ENCODE data around the gene SOX18.

Gene SOX18

GRCh38 chr20:64057628-64058498 lies 8.4 kb upstream of the SOX18 start:
- DNase-seq, result peak; percentile 44 to 88 (median 78)
- intact Hi-C loops (cut with DNase I), result no loop called here

- peak in 1 of 42 donors; percentile 32 for DNase-seq
- intact Hi-C loops (cut with DNase I), result no loop called here
Measured at GRCh38 chr20:64056889-64057627, 7.6 kb upstream of the SOX18 start.

DNA sequence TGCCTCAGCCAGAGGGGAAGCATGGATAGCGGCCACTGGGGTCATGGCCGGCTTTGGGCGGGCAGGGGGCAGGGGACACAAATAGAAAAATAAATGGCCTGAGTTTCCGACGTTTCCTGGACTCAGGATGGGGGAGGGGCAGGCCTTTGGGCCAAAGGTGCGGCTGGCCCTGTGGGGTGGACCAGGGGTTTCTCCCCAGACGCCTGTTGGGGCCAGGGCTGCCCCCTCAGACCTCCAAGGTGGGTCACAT lies 7.1 kb upstream of the SOX18 start:
- intact Hi-C loops (cut with DNase I), result no loop called here
- no peak for DNase-seq

GRCh38 chr20:64055893-64056638 lies 6.6 kb upstream of the SOX18 start:
- intact Hi-C loops (cut with DNase I), result no loop called here
- DNase-seq, result no peak

- intact Hi-C loops (cut with DNase I), result no loop called here
- no peak for DNase-seq
Measured at GRCh38 chr20:64055396-64055892, 6.0 kb upstream of the SOX18 start.

DNA sequence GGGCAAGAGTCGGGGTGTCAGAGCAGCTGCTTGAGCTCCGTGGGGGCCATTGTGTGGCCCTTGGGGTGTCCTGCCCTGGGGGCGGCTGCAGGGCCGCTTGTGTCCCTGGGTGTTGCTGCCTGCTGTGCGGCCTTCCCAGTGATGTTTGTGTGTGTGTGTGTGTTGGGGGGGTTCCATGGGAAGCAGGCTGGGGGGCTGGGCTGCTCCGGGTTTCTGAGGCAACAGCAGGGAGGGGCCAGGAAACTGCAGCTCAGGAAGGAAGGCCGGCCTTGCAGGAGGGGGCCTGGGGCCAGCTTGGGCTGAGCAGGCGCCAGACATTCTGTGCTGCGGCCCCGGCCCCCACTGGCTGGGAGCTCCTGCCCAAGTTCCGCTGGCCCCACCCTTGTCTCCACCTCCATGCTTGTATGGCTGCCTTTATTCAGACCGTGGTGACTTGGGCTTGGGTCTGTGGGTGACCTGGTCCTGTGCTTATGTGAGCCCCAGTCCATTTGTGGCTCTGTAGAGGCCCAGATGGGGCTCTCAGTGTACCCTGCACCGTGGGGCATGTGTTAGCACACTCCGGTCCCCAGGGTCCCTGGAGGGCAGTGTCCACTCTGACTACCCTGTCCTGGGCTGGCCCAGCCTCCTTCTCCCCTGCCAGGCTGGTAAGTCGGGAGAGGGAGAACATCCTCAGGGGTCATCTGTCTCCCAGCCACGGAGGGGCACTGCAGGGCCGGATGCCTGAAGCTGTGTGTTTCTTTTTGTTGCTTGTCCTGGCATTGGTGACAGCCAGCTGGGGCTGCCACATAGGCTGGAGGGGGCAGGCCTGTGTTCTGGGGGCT lies 4.6 kb upstream of the SOX18 start:
- no peak for DNase-seq
- intact Hi-C loops (cut with DNase I), result no loop called here

- intact Hi-C loops (cut with DNase I), result no loop called here
- no peak for DNase-seq
Measured at GRCh38 chr20:64052987-64053840, 3.8 kb upstream of the SOX18 start.

GRCh38 chr20:64052326-64052722 lies 2.9 kb upstream of the SOX18 start:
- intact Hi-C loops (cut with DNase I), result no loop called here
- DNase-seq, result no peak

DNA sequence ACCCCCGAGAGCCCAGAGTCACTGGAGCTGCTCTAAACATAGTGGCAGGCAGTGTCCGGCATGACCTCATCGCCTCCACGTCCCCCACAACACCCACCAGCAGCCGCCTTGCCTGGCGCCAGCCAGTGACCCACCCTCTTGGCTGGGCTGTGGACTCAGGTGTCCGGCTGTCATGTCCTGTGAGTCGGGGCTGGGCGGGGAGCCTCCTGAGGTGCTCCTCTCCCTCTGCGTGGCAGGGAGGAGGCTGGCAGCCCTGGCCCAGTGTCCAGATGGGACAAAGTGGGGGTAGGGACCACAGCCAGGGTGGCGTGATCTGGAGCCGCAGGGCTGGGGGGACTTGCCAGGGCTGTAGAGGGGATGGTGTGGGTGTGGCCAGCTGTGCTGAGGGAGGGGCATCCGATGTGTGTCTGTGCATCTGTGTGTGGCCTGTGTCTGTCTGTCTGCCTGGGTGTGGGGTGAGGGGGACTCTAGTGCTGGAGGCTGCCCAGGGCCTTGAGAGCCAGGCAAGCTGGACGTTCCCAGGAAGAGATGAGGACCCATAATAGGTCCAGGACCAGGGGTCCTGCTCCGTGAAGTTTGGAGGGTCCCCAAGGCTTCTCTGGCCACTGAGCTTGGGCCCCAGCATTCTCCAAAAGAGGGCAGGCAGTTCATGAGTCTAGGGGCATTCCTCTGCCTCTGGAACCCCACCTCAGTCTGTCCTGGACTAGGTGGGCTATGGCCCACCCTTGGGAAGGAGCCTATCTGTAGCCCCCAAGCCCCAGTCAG lies 2.3 kb upstream of the SOX18 start:
- DNase-seq, result no peak
- intact Hi-C loops (cut with DNase I), result no loop called here

- no peak for DNase-seq
- intact Hi-C loops (cut with DNase I), result no loop called here
Measured at GRCh38 chr20:64051033-64051452, 1.6 kb upstream of the SOX18 start.

DNA sequence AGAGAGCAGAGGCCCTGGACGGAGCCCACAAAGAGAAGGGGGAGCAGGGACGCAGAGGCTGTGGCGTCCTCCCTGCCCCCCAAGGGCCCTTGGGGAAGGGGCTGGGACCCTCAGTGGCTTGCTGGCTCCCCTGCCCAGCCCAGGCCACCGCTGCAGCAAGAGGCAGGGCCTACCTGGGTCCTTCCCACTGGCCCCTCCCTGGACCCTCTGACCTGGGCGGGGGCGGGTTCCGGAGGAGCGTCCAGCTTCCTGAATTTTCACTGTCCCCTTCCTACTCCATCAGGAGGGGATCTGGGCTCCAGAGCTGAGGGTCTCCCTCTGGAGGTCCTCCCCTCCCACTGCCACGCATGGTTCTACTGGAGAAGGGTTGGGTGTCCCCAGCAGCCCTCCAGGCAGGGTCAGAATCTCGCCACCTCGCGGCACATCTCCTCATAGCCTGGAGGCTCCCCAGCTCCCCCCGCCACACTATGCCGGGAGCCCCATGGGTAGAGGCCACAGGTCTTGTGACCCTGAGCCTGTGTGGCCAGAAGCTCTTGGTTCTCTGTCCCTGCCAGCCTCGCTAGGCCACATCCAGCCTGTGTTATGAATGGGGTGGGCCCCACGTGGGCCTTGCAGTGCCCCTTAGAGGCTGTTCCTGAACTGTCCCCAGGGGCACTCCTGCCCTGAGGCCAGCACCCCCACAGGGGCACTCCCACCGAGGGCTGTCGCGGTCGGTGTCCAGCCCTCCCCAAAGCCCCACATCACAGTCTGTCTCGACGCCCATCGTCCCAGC lies 1.0 kb upstream of the SOX18 start:
- intact Hi-C loops (cut with DNase I), result no loop called here
- DNase-seq, result no peak

GRCh38 chr20:64049878-64050260 lies 430 bp upstream of the SOX18 start:
- intact Hi-C loops (cut with DNase I), result no loop called here

GRCh38 chr20:64048402-64049044 lies 916 bp downstream of the SOX18 start:
- intact Hi-C loops (cut with DNase I), result no loop called here
- DNase-seq, result no peak

More at GRCh38 chr20:64049878-64050260, 430 bp upstream of the SOX18 start:
- no peak for DNase-seq

DNA sequence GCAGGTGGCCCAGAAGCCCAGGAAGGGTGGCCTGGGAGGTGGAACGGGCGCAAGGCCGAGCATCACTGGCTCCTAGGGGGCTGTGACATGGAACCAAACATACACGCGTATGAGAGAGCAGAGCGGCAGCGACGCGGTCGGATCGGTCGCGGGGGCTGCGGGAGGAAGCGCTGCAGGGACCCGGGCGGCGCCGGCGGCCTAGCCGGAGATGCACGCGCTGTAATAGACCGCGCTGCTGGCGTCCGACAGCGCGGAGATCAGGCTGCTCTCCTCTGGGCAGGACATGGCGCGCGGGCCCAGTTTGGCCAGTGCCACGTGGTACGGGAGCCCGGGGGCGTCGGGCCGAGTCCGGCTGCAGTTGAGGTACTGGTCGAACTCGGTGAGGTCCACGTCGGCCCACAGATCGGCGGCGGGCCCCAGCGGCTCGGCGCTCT lies 1.5 kb downstream of the SOX18 start:
- intact Hi-C loops (cut with DNase I), result no loop called here
- DNase-seq, result no peak

DNA sequence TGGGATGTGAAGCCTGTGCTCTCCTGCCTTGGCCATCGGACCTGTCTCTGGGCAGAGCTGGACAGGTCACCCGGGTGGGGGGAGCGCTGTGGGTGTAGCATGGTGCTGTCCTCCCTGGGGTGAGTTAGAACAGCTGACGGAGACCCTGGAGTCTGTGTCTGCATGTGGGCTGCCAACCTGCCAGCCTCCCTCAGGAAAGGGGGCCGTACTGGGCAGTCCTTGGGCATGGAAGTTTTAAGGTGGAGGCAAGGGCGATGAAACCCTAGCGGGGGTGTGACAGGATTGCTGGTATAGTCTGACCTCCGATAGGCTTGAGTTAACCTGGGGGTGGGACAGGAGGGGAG lies 2.4 kb downstream of the SOX18 start:
- intact Hi-C loops (cut with DNase I), result no loop called here
- DNase-seq, result no peak

- intact Hi-C loops (cut with DNase I), result no loop called here
- no peak for DNase-seq
Measured at GRCh38 chr20:64045346-64046011, 4.0 kb downstream of the SOX18 start.
